Measurements from ENCODE around the gene NCKAP5.

DNA sequence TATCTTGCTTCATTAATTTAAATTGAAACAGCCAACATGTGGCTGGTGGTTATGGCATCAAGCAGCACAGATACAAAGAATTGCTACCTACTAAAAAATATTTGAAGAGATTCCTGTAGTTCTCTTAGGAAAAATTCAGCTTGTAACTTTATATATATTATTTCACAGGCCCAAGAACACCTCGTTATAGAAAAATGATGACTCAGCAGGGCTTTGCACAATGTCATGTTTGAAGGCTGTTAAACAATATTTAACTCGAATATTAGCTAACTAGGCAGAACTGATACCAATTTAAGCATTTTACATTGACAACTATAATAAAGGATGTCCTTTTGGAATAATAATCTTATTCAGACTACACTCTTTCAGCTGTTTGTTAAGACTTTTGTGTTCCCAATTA, 795.9 kb downstream of the NCKAP5 start:
- TF ChIP-seq, protein P1, sequence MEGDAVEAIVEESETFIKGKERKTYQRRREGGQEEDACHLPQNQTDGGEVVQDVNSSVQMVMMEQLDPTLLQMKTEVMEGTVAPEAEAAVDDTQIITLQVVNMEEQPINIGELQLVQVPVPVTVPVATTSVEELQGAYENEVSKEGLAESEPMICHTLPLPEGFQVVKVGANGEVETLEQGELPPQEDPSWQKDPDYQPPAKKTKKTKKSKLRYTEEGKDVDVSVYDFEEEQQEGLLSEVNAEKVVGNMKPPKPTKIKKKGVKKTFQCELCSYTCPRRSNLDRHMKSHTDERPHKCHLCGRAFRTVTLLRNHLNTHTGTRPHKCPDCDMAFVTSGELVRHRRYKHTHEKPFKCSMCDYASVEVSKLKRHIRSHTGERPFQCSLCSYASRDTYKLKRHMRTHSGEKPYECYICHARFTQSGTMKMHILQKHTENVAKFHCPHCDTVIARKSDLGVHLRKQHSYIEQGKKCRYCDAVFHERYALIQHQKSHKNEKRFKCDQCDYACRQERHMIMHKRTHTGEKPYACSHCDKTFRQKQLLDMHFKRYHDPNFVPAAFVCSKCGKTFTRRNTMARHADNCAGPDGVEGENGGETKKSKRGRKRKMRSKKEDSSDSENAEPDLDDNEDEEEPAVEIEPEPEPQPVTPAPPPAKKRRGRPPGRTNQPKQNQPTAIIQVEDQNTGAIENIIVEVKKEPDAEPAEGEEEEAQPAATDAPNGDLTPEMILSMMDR (IDR thresholded peaks at IDR 0.05) = no peak
- no peak for TF ChIP-seq EZH2 (IDR thresholded peaks at IDR 0.05; ENCODE audit: borderline replicate concordance, insufficient read depth, low read depth, low read length, poor library complexity, severe bottlenecking)
